Measurements from ENCODE around the gene RSPO1.
"Not testable (repeated sequence)": the region's sequence is repeated elsewhere in the genome, so short reads cannot be mapped to it uniquely, and the experiment has no call there.

The RSPO1 gene, protein sequence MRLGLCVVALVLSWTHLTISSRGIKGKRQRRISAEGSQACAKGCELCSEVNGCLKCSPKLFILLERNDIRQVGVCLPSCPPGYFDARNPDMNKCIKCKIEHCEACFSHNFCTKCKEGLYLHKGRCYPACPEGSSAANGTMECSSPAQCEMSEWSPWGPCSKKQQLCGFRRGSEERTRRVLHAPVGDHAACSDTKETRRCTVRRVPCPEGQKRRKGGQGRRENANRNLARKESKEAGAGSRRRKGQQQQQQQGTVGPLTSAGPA

GRCh38 chr1:37634244-37634991, at the start of gene RSPO1:
Gene RSPO1 (minus strand): TSS chr1:37634892. CDS start chr1:37629661, 5,231 bp downstream.
- peak; percentile 25 for DNase-seq

GRCh38 chr1:37684182-37684581, 49.5 kb upstream of the RSPO1 start:
- not testable (repeated sequence) for DNase-seq

DNA sequence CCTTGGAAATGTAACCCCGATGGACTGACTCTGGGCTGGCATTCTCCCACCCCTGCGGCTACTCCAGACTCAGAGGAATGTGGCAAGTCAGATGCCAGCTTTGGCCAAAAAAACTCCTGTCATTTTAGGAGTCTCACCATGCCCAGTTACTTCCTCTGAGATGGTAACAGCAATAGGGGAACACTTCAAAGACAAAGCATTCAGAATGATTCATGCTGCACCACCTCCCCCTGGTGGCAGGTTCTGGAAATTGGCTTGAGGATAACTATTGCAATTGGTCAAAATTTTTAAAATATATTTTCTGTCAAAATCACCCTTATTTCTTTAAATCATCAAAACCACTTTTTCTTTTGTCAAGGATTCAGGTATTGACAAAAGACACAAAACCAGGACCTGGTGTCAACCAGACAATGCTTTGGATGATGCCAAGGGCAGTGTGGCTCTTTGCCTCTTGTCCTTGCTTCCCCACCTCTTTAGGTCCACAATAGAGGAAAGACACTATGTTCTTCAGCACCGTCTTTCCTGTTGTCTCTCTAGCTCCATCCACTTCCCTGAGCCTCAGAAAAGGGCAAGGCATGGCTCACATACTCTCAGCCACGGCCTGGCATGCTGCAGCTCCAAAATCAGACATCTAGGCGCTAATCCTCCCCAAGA, 47.8 kb upstream of the RSPO1 start:
- DNase-seq, result peak; percentile 80

- no peak for DNase-seq
Observed at GRCh38 chr1:37680933-37681332, 46.2 kb upstream of the RSPO1 start.

- DNase-seq, result no peak
Observed at GRCh38 chr1:37677808-37678207, 43.1 kb upstream of the RSPO1 start.

GRCh38 chr1:37677143-37677439, 42.4 kb upstream of the RSPO1 start:
- no peak for DNase-seq

DNA sequence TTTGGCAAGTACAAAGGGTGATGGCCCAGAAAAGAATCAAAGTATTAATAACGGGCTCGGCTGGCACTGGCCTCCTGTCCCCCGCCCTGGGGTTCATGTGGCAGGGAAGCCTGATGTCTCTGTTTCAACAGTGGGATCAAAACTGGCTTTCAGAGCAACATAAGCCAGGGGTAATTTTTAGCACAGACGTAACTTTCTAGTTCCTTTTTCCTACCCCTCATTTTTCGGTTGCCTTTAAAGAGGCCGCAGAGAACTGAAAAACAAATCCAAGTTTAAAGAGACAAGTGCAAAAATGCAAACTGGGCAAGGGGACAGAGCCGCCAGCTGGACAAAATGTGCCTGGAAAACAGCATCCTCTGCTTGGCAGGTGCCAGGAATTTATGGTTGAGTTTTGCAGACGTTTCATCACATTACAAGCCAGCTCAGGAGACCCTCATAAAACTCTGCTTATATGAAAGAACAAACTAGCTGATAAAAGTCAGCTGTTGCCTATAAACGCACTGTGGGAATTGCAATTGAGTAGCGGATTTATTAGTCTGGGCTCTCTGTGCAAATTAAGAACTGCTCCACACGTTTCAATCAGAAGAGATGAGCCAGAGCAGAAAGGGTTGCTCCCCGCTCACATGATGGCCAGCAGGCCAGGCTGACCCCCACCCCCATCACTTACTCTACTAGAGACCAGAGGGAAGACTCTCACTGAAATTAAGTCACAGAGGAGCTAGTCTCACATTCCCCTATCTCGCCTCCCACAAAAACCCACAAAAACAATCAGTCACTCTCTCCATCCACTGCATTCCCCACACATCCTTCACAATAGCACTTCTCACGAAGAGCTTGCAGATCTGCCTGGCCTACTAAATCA, 41.8 kb upstream of the RSPO1 start:
- DNase-seq, result no peak

DNA sequence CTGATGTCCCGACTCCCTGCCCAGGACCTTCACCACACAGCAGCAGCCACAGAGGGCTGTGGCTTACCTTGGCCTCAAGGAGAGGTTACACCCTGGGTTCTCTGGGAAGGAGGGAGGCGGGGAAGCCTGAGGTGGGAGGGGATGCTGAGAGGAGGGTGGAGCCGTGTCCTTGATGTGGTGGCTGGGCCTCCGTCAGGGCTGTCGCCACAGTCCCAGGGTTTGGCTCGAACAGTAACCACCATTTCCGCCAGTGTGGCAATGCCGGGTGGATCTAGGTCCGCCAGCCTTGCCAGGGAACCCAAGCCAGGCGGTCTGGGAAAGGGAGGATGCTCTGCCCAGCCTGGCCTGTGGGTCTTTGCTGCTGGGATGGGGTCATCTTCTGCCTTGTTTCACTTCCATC, 39.2 kb upstream of the RSPO1 start:
- no peak for DNase-seq

DNA sequence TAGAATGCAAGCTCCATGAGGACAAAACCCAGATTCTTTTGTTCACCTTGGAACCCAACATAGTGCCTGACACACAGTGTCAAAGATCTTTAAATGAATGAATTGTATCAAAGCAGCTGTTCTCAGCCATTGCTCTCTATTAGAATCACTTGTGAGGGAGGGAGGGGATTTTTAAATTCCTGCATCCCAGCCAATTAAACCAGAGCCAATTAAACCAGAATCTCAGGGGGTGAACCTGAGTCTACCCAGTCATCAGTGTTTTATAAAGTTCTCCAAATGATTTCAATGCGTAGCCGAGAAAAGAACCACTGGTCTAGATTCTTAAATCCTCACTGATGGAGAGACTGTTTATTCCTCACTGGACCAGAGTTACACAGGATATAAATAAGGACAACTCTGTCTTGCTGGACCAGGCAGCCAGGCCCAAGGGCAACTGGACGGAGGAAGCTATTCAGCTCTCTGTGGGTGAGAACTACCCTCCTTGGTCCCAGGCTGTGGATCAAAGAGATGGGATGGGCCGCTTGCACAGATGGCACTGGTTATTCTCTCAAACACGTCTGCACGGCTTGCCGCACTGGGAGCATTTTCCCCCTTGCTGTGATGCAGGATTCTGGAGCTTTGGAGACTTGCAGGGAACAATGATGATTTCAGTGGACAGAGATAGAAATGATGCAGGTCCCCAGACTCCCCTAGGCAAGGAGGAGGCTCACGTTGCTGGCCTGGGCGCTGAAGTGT, 37.6 kb upstream of the RSPO1 start:
- DNase-seq, result no peak

- no peak for DNase-seq
Observed at GRCh38 chr1:37671261-37671660, 36.6 kb upstream of the RSPO1 start.

DNA sequence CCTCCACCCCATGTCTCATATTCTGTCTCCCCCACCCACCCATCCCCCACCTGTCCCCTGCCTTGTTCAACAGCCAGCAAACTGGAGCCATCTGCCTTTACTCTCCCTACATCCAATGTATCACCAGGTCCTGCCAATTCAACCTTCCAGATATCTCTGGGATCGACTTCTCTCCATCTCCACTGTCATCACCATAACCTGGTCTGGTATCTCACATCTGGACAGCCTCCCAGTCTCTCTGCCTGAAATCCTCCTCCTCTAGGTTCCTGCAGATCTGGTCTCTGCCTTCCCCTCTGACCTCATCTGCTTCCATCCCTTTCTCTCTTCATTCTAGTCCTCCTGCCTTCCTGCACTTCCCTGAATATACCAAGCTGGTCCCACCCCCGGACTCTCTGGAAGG, 35.4 kb upstream of the RSPO1 start:
- DNase-seq, result no peak

GRCh38 chr1:37667023-37667671, 32.5 kb upstream of the RSPO1 start:
- DNase-seq, result no peak

DNA sequence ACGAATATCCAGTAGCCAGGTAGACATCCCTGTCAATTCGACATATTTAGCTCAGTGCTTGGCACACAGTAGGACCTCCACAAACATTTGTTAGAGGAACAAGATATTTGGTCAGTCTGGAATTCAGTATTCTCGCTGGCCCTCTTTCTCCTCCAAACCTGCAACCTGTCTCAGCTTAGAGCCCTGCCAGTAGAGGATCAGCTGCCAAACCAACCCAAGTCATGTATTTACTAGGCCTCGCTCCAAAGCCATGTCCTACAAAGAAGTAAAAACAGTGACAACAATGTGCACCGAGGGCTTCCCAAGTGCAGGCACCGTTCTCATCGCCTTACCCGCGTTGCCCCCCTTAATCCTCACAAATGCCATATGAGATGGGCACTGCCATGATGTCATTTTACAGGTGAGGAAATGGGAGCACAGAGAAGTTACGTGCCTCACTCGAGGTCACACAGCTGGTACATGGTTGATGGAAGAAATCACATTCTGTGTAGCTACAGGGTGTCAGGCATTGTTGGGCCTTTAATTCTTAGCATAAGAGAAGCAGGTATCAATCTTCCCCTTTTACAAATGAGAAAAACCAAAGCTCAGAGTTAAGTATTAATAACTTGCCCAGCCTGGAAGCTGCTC, 31.7 kb upstream of the RSPO1 start:
- no peak for DNase-seq

DNA sequence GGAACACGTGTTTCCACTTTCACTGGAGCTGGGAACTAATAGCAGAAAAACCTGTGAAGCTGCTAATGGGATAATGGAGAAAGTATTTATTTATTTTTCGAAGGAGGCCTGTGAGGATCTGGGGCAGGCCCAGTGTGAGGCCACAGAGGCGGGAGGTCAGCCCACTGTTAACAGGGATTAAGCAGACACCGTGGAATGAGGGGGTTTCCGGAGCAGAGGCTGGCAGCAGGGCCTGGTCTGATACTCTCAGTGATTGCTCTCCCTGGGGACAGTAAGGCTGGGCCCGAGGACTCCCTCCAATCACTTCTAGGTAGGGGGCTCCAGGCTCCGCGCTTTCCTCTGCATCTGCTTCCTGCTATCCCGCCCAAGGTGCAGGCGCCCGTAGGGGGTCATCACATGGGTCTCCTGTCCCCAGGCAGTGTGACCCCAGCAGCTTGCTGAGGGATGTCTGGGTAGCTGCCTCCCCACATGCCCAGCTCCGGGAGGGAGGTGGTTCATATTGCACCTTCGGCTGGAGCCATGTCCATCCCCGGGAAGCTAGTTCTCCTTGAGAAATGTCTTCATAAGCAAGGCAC, 28.8 kb upstream of the RSPO1 start:
- no peak for DNase-seq

- no peak for DNase-seq
Observed at GRCh38 chr1:37662031-37662755, 27.5 kb upstream of the RSPO1 start.

DNA sequence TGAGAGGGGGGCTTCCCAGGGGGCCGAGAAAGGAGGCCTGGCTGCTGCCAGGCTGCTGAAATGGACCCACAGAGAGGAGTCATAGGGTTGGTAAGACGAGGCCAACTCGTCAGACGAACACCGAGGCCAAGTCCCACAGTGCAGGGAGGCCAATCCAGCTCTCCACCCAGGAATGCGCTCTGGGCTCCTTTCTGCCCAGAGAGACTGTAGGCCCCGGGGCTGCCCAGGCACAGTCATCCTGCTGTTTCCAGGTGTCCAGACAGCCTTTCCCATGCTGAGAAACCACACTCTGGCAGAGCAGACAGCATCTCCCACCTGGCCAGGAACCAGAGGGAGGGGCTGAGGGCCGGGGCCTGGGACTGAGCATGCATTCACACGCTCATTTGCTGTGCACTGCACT, 26.7 kb upstream of the RSPO1 start:
- no peak for DNase-seq

DNA sequence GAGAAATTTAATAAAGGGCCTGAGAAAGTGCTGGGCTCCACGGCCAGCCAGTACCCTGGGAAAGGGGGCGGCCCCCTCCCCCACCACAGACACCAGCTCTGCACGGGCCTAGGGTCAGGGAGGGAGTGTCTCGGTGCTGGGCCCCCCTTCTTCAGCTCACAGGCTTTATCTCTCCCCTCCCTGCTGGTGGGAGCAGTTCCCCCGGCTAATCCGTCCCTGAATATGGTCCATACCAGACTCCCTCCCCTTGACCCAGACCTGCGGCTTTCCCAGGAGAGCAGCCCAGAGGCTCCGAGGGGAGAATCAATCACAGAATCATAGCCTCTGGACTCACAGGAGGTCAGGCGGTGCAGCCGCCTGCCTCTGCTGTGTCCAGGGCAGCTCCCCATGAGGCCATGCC, 26.0 kb upstream of the RSPO1 start:
- DNase-seq, result no peak

- DNase-seq, result no peak
Observed at GRCh38 chr1:37658486-37658885, 23.8 kb upstream of the RSPO1 start.

- no peak for DNase-seq
Observed at GRCh38 chr1:37657620-37658412, 23.1 kb upstream of the RSPO1 start.

GRCh38 chr1:37656881-37657280, 22.2 kb upstream of the RSPO1 start:
- DNase-seq, result no peak
